Measurements from ENCODE around the gene PUS10.

GRCh38 chr2:61057562-61057961 lies 39.5 kb upstream of the PUS10 start:
- TF ChIP-seq, protein P1, sequence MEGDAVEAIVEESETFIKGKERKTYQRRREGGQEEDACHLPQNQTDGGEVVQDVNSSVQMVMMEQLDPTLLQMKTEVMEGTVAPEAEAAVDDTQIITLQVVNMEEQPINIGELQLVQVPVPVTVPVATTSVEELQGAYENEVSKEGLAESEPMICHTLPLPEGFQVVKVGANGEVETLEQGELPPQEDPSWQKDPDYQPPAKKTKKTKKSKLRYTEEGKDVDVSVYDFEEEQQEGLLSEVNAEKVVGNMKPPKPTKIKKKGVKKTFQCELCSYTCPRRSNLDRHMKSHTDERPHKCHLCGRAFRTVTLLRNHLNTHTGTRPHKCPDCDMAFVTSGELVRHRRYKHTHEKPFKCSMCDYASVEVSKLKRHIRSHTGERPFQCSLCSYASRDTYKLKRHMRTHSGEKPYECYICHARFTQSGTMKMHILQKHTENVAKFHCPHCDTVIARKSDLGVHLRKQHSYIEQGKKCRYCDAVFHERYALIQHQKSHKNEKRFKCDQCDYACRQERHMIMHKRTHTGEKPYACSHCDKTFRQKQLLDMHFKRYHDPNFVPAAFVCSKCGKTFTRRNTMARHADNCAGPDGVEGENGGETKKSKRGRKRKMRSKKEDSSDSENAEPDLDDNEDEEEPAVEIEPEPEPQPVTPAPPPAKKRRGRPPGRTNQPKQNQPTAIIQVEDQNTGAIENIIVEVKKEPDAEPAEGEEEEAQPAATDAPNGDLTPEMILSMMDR (conservative IDR thresholded peaks at IDR 0.05; ENCODE audit: low read length): no peak
- no peak for TF ChIP-seq EZH2phosphoT487 (IDR thresholded peaks at IDR 0.05; ENCODE audit: borderline replicate concordance, low read depth, low read length)
